ENCODE data around the gene PCID2.

PCID2 gene

GRCh38 chr13:113187263-113187669 is 21.2 kb downstream of the PCID2 start:
- no peak for DNase-seq (ENCODE audit: low spot score)

DNA sequence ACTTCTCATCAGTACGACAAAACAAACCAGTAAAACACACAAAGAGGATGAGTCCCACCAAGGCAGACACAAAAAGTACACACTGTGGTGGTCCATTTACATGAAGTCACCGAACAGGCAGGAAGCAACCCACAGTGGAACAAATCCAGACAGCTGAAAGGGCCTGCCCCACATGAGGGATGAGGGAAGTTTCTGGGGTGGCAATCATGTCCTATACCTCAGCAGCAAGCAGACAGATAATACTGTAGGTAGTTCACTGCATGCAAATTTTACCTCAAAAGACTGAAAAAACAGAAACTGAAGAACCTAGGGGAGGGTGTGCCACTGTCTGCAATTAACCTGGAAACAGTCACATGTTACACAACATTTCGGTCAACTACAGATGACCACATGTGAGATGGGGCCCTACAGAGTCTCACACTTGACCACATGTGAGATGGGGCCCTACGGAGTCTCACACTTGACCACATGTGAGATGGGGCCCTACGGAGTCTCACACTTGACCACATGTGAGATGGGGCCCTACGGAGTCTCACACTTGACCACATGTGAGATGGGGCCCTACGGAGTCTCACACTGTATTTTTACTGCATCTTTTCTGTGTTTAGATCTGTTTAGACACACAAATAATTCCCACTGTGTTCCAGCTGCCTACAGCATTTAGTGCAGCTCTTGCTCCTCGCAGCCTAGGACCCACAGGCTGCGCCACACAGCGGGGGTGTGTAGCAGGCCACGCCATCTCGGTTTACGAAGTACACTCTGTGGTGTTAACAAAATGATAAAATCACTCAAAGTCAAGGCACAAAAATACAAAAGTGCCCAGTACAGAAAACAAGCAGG is 22.2 kb downstream of the PCID2 start:
- DNase-seq (ENCODE audit: low spot score) = no peak

DNA sequence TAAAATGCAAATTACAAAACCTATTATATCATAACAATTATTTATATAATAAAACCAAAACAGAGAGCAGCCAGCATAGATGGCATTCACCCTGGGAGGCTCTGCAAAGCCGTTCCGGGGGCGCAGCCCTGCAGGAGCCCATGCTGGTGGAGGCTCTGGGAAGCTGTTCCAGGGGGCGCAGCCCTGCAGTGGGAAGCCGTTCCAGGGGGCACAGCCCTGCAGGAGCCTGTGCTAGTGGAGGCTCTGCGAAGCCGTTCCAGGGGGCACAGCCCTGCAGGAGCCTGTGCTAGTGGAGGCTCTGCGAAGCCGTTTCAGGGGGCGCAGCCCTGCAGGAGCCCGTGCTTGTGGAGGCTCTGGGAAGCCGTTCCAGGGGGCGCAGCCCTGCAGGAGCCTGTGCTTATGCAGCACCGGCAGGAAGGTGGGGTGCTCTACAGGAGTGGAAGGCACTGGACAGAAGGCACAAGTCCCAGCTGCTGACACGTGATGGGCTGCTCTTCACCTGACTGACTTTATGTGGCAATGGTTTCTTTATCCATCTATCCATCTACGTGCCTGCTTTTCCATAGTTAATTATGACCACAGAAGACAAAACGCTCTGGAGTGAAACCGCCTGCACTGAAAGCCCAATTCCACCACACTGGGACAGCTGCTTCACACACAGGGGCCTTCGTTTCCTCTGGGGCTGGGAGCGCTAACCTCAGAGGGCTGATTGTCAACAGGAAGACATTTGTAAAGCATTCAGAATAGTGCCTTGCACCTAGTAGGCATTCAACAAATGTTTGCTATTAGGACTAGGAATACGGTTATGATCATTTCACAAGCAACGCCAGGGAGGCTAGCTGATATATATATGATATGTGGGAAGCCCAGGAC is 23.7 kb downstream of the PCID2 start:
- DNase-seq (ENCODE audit: low spot score) = no peak

- DNase-seq (ENCODE audit: low spot score) = no peak
Observed at GRCh38 chr13:113183450-113184129, 24.9 kb downstream of the PCID2 start.

GRCh38 chr13:113182046-113182445 is 26.4 kb downstream of the PCID2 start:
- DNase-seq (ENCODE audit: low spot score) = no peak

DNA sequence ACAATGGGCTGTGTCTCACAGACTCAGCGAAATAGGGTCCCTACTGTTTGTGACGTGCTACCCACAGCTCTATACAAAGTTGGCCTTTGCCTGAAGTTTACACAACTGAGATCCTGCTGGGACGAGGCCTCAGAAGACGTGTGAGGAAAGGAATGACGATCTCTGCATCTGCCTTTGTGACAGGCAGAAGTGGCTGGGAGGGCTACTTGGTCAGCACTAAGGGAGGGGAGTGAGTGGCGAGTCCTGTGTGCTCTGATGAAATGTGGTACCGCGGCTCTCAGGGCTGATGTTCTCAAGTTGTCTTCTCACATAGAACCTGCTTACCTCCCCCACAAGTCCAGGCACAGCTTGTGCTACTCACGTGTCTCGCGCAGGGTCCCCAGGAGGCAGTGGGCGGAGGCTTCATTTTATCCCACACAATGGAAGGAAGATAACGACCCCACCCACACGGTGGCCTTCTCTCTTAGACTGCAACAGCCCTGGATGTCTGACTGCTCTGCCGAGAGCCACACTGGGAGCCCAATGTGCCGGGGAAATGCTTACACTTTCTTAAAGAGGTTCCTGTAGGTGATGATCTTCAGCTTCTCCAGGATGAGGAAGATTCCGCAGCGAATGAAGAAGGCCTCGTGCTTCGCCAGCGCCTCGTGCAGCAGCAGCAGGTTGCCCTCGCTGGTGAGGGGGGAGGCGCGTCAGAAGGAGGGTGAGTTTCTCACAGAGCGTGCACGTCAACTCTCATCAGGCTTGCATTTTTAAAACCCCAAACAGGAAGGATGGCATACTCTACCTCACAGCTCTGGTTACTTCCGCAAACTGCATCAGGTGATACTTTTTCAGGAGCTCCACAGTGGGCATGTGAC is 28.9 kb downstream of the PCID2 start:
- no peak for DNase-seq (ENCODE audit: low spot score)

GRCh38 chr13:113178896-113179167 is 29.6 kb downstream of the PCID2 start:
- no peak for DNase-seq (ENCODE audit: low spot score)

- no peak for DNase-seq (ENCODE audit: low spot score)
Observed at GRCh38 chr13:113178070-113178895, 30.2 kb downstream of the PCID2 start.

GRCh38 chr13:113176822-113177221 is 31.6 kb downstream of the PCID2 start:
- DNase-seq (ENCODE audit: low spot score) = no peak

DNA sequence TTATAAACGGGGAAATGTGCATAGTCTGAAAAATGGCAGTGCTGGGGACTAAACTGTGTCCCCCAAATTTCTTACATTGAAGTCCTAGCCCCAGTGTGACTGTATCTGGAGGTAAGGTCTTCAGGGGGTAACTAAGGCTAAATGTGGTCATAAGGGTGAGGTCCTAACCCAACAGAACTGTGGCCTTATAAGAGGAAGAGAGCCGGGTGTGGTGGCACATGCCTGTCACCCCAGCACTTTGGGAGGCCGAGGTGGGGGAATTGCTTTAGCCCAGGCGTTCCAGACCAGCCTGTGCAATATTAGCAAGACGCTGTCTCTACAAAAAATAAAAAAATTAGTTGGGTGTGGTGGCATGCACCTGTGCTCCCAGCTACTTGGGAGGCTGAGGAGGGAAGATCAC is 32.2 kb downstream of the PCID2 start:
- no peak for DNase-seq (ENCODE audit: low spot score)

DNA sequence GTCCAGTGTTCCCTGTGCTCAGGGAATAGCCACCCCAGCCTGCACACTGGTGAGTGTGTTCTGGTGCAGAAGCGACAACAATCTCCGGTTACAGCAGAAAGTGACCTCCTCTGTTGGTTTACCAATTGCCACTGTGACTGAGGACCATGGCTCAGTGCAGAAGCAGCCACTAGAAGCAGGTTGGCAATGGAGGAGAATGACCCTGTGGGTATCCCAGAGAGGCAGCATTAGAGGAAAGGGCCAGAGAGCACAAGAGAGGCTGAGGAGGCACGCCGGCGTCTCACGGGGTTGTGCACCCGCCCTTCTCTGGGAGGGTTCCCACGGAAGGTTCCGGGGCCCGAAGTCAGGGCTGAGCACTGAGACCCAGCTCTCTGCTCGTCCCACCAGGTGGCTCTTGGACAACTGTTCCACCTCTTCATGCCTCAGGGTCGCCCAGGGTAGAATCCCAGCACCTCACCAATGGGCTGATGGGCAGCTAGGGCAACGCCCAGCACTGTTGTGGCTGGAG is 36.0 kb downstream of the PCID2 start:
- DNase-seq (ENCODE audit: low spot score) = peak; percentile 40

- DNase-seq (ENCODE audit: low spot score) = peak; percentile 45
Observed at GRCh38 chr13:113171250-113172125, 37.0 kb downstream of the PCID2 start.

DNA sequence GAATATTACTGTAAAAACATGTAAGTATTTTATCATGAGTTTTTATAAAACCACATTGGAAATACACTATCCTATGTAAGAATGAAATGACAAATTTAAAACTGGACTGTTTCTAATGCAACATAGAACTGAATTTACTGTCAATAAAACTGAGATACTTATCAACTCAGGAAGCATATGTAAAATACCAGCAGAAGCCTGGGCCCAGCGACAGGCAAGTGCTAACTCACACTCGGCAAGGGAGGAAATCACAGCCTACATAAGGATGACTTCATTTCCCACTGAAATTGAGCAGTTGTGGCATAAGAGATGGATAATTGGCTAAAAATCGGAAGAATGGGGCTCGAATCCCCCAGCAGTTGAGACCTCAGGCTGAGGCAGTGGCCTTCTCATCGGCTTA is 38.0 kb downstream of the PCID2 start:
- no peak for DNase-seq (ENCODE audit: low spot score)

DNA sequence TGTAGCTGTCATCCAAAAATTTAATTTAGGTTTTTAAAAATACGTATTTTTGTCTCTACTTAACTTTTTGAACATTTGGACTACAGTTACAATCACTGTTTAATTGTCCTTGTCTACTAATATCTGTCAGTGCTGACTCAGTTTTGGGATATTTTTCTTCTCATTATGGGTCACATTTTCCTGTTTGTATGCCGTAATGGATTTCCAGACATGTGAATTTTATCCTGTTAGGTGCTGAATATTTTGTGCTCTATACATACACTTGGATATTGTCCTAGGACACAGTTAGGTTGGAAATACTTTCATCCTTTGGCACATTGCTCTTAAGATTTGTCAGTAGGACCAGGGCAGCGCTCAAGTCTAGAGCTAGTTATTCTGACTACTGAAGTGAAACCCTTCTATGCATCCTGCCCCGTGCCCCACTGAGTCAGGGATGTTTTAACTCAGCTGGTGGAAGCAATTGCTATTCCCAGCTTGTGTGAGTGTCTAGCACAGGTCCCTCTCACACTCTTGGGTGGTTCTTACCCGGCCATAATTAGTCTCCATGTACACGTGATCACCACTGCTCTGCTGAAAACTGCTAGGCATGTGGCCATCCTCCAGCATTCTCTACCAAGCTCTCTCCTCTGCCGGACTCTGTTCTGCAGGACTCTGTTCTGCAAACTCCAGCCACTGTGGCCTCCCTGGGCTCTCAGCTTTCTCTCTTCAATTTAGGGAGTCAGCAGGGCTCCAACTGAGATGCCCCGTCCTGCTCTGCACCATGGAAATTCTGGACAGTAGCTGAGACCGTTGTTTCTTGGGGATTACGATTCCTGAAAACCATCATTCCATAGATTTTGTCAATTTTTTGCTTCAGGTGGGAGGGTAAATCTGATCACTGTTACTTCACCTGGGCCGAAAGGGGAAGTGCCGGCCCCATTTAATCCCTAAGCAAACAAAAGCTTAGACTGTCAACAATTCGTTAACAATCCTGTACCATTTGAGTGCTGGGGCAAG is 38.9 kb downstream of the PCID2 start:
- DNase-seq (ENCODE audit: low spot score) = peak; percentile 49

- peak; percentile 34 for DNase-seq (ENCODE audit: low spot score)
Observed at GRCh38 chr13:113168211-113168610, 40.3 kb downstream of the PCID2 start.

GRCh38 chr13:113167575-113167974 is 40.9 kb downstream of the PCID2 start:
- DNase-seq (ENCODE audit: low spot score) = no peak

DNA sequence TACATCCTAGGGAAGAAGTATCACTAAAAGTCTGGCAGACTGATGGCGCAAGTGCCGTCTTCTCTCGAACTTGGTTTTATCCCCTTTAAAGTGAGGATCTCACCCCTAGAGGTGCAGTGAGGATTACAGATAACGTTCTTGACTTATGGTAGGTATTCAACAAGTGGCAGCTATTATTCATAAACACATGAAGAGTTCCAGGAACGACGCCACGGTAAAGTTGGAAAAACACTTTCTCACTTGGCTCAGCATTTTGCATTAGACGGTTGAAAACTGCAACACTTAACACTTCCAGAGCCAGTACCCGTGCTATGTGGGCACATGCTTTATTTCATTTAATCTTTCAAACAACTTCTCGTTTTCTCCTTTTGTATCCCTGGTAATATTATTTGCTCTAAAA is 41.3 kb downstream of the PCID2 start:
- DNase-seq (ENCODE audit: low spot score) = no peak

GRCh38 chr13:113166681-113167080 is 41.8 kb downstream of the PCID2 start:
- no peak for DNase-seq (ENCODE audit: low spot score)
